Left forelimb (tissue), 1 donor: ENCODE data around the gene CIRBP.

Experiments used
- DNase-seq: peaks from one replicate; pipeline ENCODE4 v3.0.0-alpha.2; 2018; ENCODE audit warnings: low spot score

Gene CIRBP

DNA sequence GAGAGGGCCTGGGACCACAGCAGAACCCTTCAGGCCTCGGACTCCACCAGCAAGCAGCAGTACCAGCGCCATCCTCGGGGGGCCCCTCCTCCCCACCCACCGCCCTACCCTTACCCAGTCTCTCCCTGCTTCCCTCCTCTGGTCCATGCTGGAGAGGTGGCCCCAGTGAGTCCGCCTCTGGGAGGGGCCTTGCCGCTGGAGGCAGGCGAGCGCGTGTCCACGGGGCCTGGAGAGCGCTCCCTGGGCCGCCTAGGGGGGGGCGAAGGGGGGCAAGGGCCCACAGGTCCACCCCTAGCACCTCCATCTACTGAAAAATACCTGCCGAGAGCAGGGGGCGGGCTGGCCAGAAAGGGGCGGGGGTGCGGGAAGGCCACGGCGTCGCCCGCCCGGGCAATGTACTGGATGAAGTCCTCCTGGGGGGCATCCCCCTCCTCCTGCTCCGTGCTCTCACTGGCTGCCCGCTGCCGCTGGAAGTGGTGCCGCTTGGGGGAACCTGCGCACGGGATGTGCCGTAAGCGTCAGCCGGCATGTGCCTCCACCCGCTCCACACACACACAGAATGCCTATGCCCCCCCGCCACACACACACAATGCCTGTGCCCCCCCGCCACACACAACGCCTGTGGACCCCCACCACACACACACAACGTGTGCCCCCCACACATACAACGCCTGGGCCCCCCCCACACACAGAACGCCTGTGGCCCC lies 38.2 kb upstream of the CIRBP start:
- DNase-seq: no peak

- no peak for DNase-seq
Observed at GRCh38 chr19:1231729-1232637, 37.1 kb upstream of the CIRBP start.

GRCh38 chr19:1232652-1233072 lies 36.5 kb upstream of the CIRBP start:
- DNase-seq: no peak

DNA sequence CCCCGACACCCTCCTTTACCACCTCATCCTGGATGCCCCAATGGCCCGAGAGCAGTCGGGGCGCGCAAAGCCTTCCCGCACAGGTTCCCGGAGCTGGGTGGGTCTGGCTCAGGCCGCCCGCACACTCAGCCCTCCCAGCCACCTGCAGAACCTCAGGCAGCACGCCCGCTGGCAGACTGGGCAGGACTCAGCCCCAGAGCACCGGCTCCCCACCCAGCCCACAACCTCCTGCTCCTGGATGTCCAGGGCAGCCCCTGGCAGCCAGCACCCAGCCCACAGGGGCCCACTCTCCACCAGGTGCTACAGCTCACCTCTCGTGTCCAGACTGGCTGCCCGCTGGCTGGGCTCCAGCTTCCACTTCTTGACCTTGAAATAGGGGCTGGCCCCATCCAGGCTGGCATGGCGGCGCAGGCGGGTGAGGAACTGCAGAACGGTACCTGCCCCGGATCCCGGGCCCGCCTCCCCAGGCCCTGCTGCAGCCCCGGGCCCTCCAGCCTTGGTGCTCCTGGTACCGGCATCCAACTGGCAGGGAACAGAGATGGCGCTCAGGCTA lies 35.9 kb upstream of the CIRBP start:
- no peak for DNase-seq

DNA sequence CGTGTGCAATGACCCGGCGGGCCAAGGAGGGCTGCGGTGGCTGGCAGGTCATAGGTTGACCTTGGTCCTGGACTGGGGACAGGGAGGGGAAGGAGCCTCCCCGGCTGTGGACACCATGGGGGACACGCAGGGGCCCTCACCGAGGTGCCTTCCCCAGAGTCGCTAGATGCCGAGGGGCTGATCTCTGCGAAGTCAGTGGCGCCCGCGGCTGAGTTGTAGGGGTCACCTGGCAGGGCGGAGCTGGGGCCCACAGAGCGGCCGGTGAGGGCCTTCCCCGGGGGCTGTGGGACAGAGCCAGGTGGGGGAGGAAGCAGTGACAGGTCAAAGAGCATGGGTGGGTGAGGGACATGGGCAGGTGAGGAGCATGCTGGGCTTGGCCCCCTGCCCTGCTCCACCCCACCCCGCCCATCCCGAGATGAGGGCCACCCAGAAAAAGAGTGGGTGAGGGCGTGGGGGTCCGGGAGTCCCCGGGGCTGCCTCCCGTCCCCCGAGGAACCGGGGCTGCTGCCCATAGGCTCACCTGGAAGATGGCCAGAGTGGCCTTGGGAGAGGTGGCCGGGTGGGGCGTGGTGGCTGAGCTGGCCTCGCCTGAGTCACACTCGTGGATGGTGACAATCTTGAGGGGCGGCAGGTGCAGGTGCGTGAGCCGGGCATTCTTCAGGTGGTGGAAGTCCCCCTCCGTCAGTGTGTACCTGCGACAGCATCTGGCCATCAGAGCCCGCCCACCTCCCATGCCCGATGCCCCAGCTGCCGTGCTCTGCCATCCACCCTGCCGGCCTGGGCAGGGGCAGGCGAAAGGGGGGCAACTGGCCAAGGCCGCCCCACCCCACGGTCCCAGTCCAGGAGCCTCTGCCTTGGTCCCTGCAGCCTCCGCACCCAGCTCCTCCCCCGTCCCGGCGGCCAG lies 34.8 kb upstream of the CIRBP start:
- DNase-seq: no peak

DNA sequence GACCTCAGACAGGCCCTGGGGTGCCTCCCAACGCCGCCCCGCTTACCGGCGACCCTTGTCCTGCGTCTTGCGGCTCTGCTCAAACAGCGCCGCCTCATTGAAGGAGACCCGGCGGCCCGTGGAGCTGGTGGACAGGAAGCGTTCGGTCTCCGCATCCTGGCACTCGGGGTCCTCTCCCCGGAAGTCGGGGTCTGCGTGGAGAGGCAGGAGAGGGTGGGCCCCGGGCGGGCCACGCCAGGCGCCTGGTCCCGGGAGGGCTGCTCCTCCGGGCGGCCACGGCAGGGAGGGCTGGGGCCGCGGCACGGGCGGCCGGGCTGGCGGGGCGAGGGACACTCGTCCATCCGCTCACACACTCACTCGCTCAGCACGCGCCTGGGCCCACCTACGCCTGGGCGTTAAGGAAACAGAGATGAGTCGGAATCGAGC lies 34.2 kb upstream of the CIRBP start:
- no peak for DNase-seq

DNA sequence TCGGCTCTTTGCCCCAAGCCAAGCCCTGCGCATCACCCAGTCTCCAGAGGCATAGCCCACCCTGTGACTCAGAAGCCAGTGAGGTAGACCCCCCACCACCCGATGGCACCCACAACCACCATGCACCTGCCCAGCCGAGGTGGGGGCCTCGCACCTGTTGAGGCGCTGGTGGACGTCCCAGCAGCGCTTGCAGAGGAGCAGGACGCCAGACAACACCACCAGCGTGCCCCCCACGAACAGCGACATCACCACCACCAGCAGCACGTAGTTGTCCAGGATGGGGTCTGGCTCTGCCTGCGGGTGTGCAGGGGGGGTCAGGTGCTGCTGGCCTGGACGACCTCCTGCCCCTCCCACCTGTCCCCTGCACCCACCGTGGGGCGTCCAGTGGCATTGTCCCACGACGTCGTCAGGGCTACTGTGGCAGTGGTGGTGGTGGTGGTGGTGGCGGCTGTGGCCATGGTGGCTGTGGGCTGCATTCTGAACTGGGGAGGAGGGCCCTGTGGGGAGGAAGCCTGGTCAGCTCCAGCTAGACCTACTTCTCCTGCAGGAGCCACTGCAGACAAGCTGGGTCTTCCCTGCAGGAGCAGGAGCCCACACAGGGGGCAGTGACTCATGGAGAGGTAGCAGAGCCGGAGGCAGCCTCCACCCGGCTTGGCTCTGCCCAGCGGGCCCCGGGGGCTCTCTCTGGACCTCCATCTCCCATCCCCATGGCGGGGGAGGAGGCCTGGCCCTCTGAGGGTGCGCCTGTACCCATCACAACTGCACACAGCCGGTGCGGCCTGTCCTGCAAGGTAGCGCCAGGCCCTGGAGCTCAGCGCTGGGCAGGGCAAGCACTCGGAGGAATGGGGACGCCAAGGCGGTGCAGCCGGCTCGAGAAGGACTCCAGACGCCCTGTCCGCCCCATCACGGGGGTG lies 33.2 kb upstream of the CIRBP start:
- DNase-seq: no peak

DNA sequence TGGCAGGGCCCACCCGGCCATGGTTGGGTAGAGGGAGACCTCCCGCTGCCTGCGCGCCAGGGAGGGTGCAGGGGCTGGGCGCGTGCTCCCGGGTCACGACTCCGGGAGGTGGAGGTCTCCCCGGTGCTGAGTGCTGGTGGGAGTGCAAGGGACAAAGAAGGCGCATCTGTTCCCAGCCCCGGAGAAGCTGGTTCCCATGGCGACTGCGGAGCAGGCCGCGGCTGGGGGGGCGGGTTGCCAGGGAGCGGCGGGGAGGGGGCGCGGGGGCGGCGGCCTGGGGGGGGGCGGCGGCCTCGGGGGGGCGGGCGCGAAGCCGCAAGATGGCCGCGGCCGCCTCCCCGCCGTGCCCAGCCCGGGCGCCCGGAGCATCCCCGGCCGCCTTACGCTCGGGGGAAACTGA lies 32.6 kb upstream of the CIRBP start:
- DNase-seq: no peak

GRCh38 chr19:1237027-1237659 lies 32.0 kb upstream of the CIRBP start:
- no peak for DNase-seq

DNA sequence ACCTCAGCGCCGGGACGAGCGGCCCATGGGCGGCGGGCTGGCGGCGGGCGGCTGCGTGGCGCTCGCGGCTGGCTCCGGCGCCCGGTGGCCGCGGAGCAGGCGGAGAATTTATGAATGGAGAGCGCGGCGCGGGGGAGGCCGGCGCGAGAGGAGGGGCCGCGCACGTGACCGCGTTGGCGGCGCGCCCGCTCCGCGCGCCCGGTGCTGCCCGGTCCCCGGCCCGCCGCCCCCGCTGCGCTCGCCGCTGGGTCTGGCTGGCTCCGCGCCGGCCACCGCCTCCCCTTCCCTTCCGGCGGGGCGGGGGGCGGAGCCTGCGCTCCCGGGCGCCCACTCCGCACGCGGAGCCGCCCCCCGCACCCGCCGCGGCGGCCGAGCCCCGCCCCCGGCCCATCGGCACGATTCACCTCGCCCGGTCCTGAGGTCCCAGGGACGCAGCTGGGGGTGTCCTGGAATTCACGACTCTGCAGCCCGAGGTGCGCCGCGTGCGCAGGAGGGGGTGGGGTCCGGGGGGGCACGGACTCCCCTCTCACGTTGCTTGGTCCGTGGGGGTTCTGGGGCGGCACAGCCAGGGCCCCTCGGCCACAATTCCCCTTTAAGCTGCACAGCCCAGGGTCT lies 31.3 kb upstream of the CIRBP start, which contains the start of gene CBARP:
Gene CBARP (minus strand): TSS at position 252 of the 615 bp plus-strand sequence. CDS start 1,905 bp downstream, outside the sequence.
- DNase-seq: no peak

- no peak for DNase-seq
Observed at GRCh38 chr19:1238369-1239303, 30.5 kb upstream of the CIRBP start.

GRCh38 chr19:1239420-1239795 lies 29.7 kb upstream of the CIRBP start:
- DNase-seq: no peak

GRCh38 chr19:1239796-1240737 lies 29.1 kb upstream of the CIRBP start:
- DNase-seq: peak; percentile 93

- DNase-seq: no peak
Observed at GRCh38 chr19:1240925-1241324, 28.2 kb upstream of the CIRBP start.

- peak; percentile 92 for DNase-seq
Observed at GRCh38 chr19:1241417-1242095, 27.6 kb upstream of the CIRBP start, which contains the start of gene ATP5F1D. Gene ATP5F1D (plus strand): TSS chr19:1241751. CDS start chr19:1241851, 100 bp downstream.

- DNase-seq: peak; percentile 86
Observed at GRCh38 chr19:1243768-1244692, 25.1 kb upstream of the CIRBP start.
